ENCODE measurements around the gene MKRN2. TPM values are rescaled to one million over a fixed set of nuclear protein-coding genes. Genes with fewer than 3 reads are reported as not detected.

The MKRN2 gene
- total and polyA plus RNA-seq, 2 of the 4 experiments (the other 2 are of a cell fraction) = 44.4 to 65.6 TPM

DNA sequence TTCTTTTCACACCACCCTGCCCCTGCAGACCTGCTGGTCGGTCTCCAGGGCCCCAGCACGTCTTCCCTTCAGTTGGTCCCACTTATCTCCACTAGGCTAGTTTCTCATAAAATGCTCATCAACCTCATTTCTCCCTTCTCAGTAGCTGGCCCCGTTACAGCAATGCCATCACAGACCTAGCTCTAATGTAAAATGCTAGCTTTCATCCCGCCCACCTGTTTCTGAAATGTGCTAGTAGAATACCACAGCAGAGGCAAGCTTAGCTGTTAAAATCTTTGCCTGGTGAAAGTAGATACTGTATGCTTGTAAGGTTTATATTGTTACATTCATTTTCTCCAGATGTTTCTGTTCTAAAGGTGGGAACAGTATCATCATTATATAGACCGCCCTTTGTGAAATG, 24.7 kb upstream of the MKRN2 start:
- H4K8ac ChIP-seq (ENCODE audit: low read depth in 2 of 2, low read length in 2 of 2) = no peak overlapping the region
- ATAC-seq (ENCODE audit: low read depth) = no peak
- CTCF ChIA-PET = no interaction called here

More for the DNA sequence above, 24.7 kb upstream of the MKRN2 start:
- Histone ChIP-seq H2AFZ (replicated peaks; ENCODE audit: low read length, poor library complexity) (no peak overlapping the region), H3K23ac (ENCODE audit: low read depth, low read length) (no peak overlapping the region), H3K36me3 (ENCODE audit: control insufficient read depth, insufficient read depth, low read length) (peaks cover 8% of the 10 kb centered on the region; the same call in 1 of the 2 replicates), H3K9me1 (ENCODE audit: insufficient read depth, low read length) (0 out of 2 replicates have a peak, but pooled peaks cover 3% of the 10 kb centered on the region), H2BK15ac (ENCODE audit: low read depth, low read length) (no peak overlapping the region), H2AK5ac (ENCODE audit: low read depth, low read length) (no peak overlapping the region), H3K27me3 (ENCODE audit: control insufficient read depth, insufficient read depth, low read length) (no peaks in the 10 kb centered on the region), H4K5ac (ENCODE audit: low read depth, low read length) (no peak overlapping the region), H2BK120ac (ENCODE audit: low read depth, low read length) (no peak overlapping the region), H3K18ac (ENCODE audit: low read depth, low read length) (no peak overlapping the region), H2BK5ac (ENCODE audit: low read depth, low read length, poor library complexity, severe bottlenecking) (no peak overlapping the region), H3K9ac (ENCODE audit: low read depth, low read length) (no peak overlapping the region), H4K91ac (ENCODE audit: insufficient read depth, low read depth, low read length) (no peak overlapping the region), H3K4me1 (ENCODE audit: control insufficient read depth, insufficient read depth, low read length) (no peaks in the 10 kb centered on the region), H3K4me2 (ENCODE audit: low read depth, low read length) (no peak overlapping the region), H2AK9ac (replicated peaks; ENCODE audit: low read depth, low read length, poor library complexity) (no peak overlapping the region), H3K79me1 (ENCODE audit: low read depth in 1 of 2, low read length in 2 of 2) (no peaks in the 10 kb centered on the region), H3K4ac (ENCODE audit: low read depth, low read length) (no peak overlapping the region), H4K20me1 (ENCODE audit: insufficient read depth, low read length) (no peaks in the 10 kb centered on the region), H3K14ac (replicated peaks; ENCODE audit: low read depth, low read length) (no peak overlapping the region), H3K4me3 (ENCODE audit: insufficient read depth, low read depth, low read length) (no peak overlapping the region), H3K27ac (ENCODE audit: insufficient read depth, low read length) (no peak overlapping the region), H3K9me3 (ENCODE audit: control insufficient read depth, insufficient read depth, low read length) (no peaks in the 10 kb centered on the region), H2BK20ac (ENCODE audit: low read depth, low read length) (no peak overlapping the region), H3K56ac (ENCODE audit: extremely low read depth, insufficient read depth, low read length) (no peak overlapping the region)
- TF ChIP-seq MXI1 (IDR thresholded peaks at IDR 0.05; ENCODE audit: borderline replicate concordance, low read depth, low read length) (no peak), RAD21 (IDR thresholded peaks at IDR 0.05; ENCODE audit: low read length) (no peak), RFX5 (IDR thresholded peaks at IDR 0.05; ENCODE audit: low read depth, low read length) (no peak), CEBPB (IDR thresholded peaks at IDR 0.05; ENCODE audit: low read depth, low read length) (no peak), POLR2A (IDR thresholded peaks at IDR 0.05; ENCODE audit: low read depth, low read length) (no peak), MAZ (IDR thresholded peaks at IDR 0.05; ENCODE audit: borderline replicate concordance, low read depth, low read length) (no peak), SMC3 (IDR thresholded peaks at IDR 0.05; ENCODE audit: low read depth, low read length) (no peak), MAFK (IDR thresholded peaks at IDR 0.05; ENCODE audit: low read depth, low read length) (no peak), CHD1 (IDR thresholded peaks at IDR 0.05; ENCODE audit: low read depth, low read length) (no peak)
- TF ChIP-seq, protein P1, sequence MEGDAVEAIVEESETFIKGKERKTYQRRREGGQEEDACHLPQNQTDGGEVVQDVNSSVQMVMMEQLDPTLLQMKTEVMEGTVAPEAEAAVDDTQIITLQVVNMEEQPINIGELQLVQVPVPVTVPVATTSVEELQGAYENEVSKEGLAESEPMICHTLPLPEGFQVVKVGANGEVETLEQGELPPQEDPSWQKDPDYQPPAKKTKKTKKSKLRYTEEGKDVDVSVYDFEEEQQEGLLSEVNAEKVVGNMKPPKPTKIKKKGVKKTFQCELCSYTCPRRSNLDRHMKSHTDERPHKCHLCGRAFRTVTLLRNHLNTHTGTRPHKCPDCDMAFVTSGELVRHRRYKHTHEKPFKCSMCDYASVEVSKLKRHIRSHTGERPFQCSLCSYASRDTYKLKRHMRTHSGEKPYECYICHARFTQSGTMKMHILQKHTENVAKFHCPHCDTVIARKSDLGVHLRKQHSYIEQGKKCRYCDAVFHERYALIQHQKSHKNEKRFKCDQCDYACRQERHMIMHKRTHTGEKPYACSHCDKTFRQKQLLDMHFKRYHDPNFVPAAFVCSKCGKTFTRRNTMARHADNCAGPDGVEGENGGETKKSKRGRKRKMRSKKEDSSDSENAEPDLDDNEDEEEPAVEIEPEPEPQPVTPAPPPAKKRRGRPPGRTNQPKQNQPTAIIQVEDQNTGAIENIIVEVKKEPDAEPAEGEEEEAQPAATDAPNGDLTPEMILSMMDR (conservative IDR thresholded peaks at IDR 0.05; ENCODE audit: low read depth, low read length) = no peak
- TF ChIP-seq, protein P2, sequence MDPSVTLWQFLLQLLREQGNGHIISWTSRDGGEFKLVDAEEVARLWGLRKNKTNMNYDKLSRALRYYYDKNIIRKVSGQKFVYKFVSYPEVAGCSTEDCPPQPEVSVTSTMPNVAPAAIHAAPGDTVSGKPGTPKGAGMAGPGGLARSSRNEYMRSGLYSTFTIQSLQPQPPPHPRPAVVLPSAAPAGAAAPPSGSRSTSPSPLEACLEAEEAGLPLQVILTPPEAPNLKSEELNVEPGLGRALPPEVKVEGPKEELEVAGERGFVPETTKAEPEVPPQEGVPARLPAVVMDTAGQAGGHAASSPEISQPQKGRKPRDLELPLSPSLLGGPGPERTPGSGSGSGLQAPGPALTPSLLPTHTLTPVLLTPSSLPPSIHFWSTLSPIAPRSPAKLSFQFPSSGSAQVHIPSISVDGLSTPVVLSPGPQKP (IDR thresholded peaks at IDR 0.05; ENCODE audit: borderline replicate concordance, low read depth, low read length) = no peak
- TF ChIP-seq, protein P3, sequence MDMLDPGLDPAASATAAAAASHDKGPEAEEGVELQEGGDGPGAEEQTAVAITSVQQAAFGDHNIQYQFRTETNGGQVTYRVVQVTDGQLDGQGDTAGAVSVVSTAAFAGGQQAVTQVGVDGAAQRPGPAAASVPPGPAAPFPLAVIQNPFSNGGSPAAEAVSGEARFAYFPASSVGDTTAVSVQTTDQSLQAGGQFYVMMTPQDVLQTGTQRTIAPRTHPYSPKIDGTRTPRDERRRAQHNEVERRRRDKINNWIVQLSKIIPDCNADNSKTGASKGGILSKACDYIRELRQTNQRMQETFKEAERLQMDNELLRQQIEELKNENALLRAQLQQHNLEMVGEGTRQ (IDR thresholded peaks at IDR 0.05; ENCODE audit: low read depth, low read length) = no peak
- POLR2A ChIA-PET (ENCODE audit: unreplicated experiment) = no interaction called here
- BruUV-seq (replicated peaks) = no TSS peak
- no peak for DNase-seq
- dilution Hi-C loops (cut with HindIII; ENCODE audit: low sequenced_read_pairs, unreplicated experiment) (no loop called here), in situ Hi-C loops (cut with MboI; ENCODE audit: low sequenced_read_pairs) (no loop called here), intact Hi-C loops (cut with micrococcal nuclease) (no loop called here)
- 70% methylated on average over 2 of the region's 5 CpGs; no CpG with 5 or more reads in 1 of the 2 experiments for WGBS, 2 experiments (ENCODE audit: extremely low coverage in 2 of 2, insufficient read length in 1 of 2)

All from IMR-90 (cell line).